ENCODE data around the gene CCR7. TPM values are rescaled to one million over a fixed set of nuclear protein-coding genes. Genes with fewer than 3 reads are reported as not detected.

The CCR7 gene
- total RNA-seq, 6 experiments from 2014 or later = 0.12 to 0.58 (median 0.28) TPM; not detected in 2

DNA sequence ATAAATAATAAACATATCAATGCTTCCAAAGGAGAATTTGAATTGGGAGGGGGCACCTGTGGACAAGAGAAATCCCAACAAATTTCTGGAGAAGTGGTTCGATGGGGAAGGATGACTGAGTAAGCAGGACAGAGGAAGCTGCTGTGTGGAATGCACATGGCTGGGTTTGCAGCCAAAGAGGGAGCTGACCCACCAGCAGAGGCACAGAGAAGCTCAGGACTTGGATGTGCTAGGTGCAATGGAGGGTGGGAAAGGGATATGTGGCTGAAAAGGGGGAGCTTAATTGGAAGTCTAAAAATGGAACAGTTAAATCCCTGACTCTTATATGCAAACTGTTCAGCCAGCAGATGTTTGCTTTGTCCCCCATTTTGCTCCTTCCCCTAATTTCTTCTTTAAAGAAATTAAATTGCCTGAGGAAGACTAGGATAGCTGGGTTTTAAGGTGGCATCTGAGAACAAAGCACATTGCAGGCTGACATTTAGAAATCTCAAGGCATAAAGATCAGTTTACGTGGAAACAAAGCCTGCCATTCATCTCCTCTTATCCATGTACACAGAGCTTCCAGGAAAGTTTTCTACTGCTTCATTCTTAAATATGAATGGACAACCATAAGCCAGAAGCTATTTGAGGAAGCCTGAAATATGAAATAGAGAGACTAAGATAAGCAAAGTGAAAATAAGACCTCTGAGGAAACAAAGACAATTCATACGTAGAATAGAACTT, 40.9 kb downstream of the CCR7 start:
- intact Hi-C loops (cut with DNase I) = no loop called here
- H3K4me3 ChIP-seq = no peak overlapping the region
- H3K9me3 ChIP-seq = no peaks in the 10 kb centered on the region
- peaks cover 0 to 4% (median 0%) of the 10 kb centered on the region in 4 donors for H3K4me1 ChIP-seq
- H3K36me3 ChIP-seq = no peaks in the 10 kb centered on the region
- ATAC-seq = no peak
- 76% methylated on average over 3 of the region's 3 CpGs for WGBS (ENCODE audit: insufficient coverage, low coverage, low lambda C conversion rate, missing lambda C conversion rate)
- DNase-seq = no peak
- H3K27ac ChIP-seq = no peak overlapping the region
- H3K27me3 ChIP-seq = no peaks in the 10 kb centered on the region
- TF ChIP-seq POLR2A (IDR thresholded peaks at IDR 0.05) = no peak
- TF ChIP-seq, protein P1, sequence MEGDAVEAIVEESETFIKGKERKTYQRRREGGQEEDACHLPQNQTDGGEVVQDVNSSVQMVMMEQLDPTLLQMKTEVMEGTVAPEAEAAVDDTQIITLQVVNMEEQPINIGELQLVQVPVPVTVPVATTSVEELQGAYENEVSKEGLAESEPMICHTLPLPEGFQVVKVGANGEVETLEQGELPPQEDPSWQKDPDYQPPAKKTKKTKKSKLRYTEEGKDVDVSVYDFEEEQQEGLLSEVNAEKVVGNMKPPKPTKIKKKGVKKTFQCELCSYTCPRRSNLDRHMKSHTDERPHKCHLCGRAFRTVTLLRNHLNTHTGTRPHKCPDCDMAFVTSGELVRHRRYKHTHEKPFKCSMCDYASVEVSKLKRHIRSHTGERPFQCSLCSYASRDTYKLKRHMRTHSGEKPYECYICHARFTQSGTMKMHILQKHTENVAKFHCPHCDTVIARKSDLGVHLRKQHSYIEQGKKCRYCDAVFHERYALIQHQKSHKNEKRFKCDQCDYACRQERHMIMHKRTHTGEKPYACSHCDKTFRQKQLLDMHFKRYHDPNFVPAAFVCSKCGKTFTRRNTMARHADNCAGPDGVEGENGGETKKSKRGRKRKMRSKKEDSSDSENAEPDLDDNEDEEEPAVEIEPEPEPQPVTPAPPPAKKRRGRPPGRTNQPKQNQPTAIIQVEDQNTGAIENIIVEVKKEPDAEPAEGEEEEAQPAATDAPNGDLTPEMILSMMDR (IDR thresholded peaks at IDR 0.05) = no peak

DNA sequence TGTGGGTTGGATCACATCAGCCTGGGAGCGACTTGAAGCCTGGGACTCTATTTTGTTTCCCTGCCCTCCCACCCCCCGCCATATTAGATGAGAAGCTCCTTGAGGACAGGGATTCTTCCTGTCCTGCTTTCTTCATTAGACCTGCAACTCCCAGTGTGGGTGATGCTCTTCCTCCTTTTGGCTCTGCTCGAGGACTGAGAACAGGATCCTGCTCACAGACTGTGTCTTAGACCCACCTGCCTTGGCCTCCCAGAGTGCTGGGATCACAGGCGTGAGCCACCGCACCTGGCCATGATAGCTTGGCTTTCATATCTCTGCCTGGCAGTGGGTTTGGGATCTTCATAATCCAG, 42.3 kb downstream of the CCR7 start:
- H3K36me3 ChIP-seq = no peaks in the 10 kb centered on the region
- no peak overlapping the region for H3K27ac ChIP-seq
- no peaks in the 10 kb centered on the region for H3K27me3 ChIP-seq
- no peak for DNase-seq
- TF ChIP-seq, protein P1 (IDR thresholded peaks at IDR 0.05) = no peak
- no peak for TF ChIP-seq POLR2A (IDR thresholded peaks at IDR 0.05)
- H3K9me3 ChIP-seq = no peaks in the 10 kb centered on the region
- 43% methylated on average over 1 of the region's 5 CpGs for WGBS (ENCODE audit: insufficient coverage, low coverage, low lambda C conversion rate, missing lambda C conversion rate)
- intact Hi-C loops (cut with DNase I) = no loop called here
- H3K4me1 ChIP-seq = peaks cover 0 to 4% (median 0%) of the 10 kb centered on the region in 4 donors
- H3K4me3 ChIP-seq = no peak overlapping the region
- ATAC-seq = no peak

DNA sequence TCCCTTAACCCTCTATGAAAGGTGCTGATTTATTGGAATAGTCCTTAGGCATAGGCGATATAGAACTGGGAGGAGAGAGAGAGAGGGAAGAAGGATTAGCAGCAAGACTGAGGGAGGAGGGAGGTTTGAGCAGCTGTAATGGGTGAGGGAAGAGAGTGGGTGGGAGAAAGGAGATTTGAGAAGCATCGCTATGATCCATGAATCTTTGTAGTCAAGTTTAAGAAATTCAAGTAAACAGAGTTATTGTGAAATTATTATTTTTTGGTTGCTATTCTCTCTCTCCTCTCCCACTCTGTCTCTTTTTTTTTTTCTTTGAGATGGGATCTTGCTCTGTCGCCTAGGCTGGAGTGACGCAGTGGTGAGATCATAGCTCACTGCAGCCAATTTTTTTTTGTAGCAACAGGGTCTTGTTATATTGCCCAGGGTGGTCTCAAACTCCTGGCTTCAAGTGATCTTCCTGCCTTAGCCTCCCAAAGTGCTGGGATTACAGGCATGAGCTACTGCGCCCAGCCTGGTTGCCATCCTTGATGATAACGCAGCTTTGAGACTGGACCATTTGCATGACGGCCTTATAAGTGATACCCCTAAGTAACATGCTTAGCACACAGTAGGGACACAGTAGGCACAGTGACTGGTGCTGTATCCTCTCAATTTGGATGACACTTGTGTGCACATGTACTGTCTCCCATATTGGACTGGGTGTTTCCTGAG, 42.9 kb downstream of the CCR7 start:
- ATAC-seq (no peak), DNase-seq (no peak)
- H3K27me3 ChIP-seq = no peaks in the 10 kb centered on the region
- WGBS (ENCODE audit: insufficient coverage, low coverage, low lambda C conversion rate, missing lambda C conversion rate) = 75% methylated on average over 4 of the region's 7 CpGs
- intact Hi-C loops (cut with DNase I) = no loop called here
- H3K9me3 ChIP-seq = no peaks in the 10 kb centered on the region
- TF ChIP-seq, protein P1 (IDR thresholded peaks at IDR 0.05) = no peak
- no peak for TF ChIP-seq POLR2A (IDR thresholded peaks at IDR 0.05)
- no peak overlapping the region for H3K27ac ChIP-seq
- H3K36me3 ChIP-seq = no peaks in the 10 kb centered on the region
- peaks cover 0 to 4% (median 0%) of the 10 kb centered on the region in 4 donors for H3K4me1 ChIP-seq
- H3K4me3 ChIP-seq = no peak overlapping the region

DNA sequence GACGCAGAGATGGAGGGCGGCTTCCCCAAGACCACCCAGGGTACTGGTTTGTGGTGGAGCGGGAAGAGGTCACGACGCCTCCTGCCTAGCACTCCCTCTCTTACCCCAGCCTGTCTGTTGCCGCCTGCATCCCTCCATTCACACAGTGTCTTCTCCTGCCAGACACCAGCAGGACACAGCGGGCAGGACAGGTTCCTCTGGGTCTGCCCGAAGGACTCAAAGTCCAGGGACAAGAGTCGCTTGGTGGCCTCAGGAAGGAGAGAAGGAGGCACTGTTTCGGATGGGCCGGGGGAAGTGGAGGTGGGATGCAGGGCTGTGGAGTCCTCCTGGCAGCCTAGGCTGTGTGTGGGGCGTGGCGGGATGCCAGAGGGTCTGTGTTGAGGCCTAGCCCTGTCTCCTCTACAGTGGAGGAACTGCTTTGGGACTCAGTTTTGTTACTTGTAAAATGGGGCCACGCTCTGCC, 44.2 kb downstream of the CCR7 start:
- Histone ChIP-seq H3K4me1 (peaks cover 0 to 1% (median 0%) of the 10 kb centered on the region in 4 donors), H3K9me3 (no peaks in the 10 kb centered on the region), H3K36me3 (no peaks in the 10 kb centered on the region), H3K27me3 (no peaks in the 10 kb centered on the region), H3K4me3 (no peak overlapping the region), H3K27ac (no peak overlapping the region)
- ATAC-seq (no peak), DNase-seq (no peak)
- intact Hi-C loops (cut with DNase I) = no loop called here
- TF ChIP-seq POLR2A (IDR thresholded peaks at IDR 0.05) = no peak
- TF ChIP-seq, protein P1 (IDR thresholded peaks at IDR 0.05) = no peak
- WGBS (ENCODE audit: insufficient coverage, low coverage, low lambda C conversion rate, missing lambda C conversion rate) = 86% methylated on average over 4 of the region's 14 CpGs
